Glutamatergic neuron (in vitro differentiated cells): ENCODE measurements around the gene PAPPA2. TPM values are rescaled to one million over a fixed set of nuclear protein-coding genes. Genes with fewer than 3 reads are reported as not detected.

ENCODE experiments used
- DNase-seq: peaks from one replicate; pipeline ENCODE4 v3.0.0; 2022
- H3K27ac Mint-ChIP-seq: one replicate; pipeline ENCODE4 v1.8.0; 2020; ENCODE audit warnings: mild to moderate bottlenecking, mixed read lengths, inconsistent platforms; ENCODE audit not compliant: unreplicated experiment
- H3K27me3 Mint-ChIP-seq: one replicate; pipeline ENCODE4 v1.8.0; 2020; ENCODE audit warnings: mild to moderate bottlenecking, moderate library complexity, mixed read lengths, inconsistent platforms; ENCODE audit not compliant: unreplicated experiment
- H3K36me3 Mint-ChIP-seq: one replicate; pipeline ENCODE4 v1.8.0; 2020; ENCODE audit warnings: mild to moderate bottlenecking, mixed read lengths, inconsistent platforms; ENCODE audit not compliant: unreplicated experiment
- H3K4me1 Mint-ChIP-seq: one replicate; pipeline ENCODE4 v1.8.0; 2020; ENCODE audit warnings: mild to moderate bottlenecking, low read depth, mixed read lengths, inconsistent platforms; ENCODE audit not compliant: unreplicated experiment
- H3K4me3 Mint-ChIP-seq: one replicate; pipeline ENCODE4 v1.8.0; 2020; ENCODE audit warnings: mild to moderate bottlenecking, mixed read lengths, inconsistent platforms; ENCODE audit not compliant: unreplicated experiment
- H3K9me3 Mint-ChIP-seq: one replicate; pipeline ENCODE4 v1.8.0; 2020; ENCODE audit warnings: mild to moderate bottlenecking, moderate library complexity, mixed read lengths, inconsistent platforms; ENCODE audit not compliant: unreplicated experiment
- CTCF ChIP-seq: fragments of 200-600 bp; sonication (generic); IDR thresholded peaks from one replicate; pipeline ENCODE4 v1.5.0; 2021; ENCODE audit not compliant: partially characterized antibody, unreplicated experiment
- total RNA-seq: library from RNA; stranded (reverse); fragmentation: NEBNext Ultra II Directional; extraction: Animal tissue kit (Norgen Biotek cat#: 25700); gene quantifications from one replicate; pipeline ENCODE4 v1.2.1, GENCODE V29; 2021; ENCODE audit not compliant: unreplicated experiment

The PAPPA2 gene
- total RNA-seq, 1 donor from 2014 or later = 2.3 TPM

DNA sequence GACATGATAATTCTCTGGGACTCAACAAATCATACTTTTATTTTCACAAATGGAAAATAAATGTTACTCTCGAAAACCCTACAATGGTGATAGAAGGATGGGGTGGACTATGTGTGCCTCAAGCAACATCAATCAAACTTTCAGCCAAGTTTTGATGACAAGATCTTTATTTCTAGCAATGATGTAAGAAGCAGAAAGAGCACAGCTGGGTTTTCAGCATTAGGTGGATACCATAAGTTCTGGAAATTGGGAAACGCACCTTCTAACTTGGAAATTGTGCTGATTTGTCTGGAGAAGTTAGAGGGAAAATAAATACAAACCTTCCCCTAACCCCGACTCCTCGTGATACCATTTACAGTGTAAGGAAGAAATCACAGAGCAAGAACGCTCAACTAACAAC lies 320.3 kb downstream of the PAPPA2 start:
- peaks cover 2% of the 10 kb centered on the region for H3K27me3 Mint-ChIP-seq
- peaks cover 1% of the 10 kb centered on the region for H3K9me3 Mint-ChIP-seq
- H3K4me1 Mint-ChIP-seq = peaks cover 10% of the 10 kb centered on the region
- TF ChIP-seq CTCF = no peak
- H3K27ac Mint-ChIP-seq = no peak overlapping the region
- no peaks in the 10 kb centered on the region for H3K36me3 Mint-ChIP-seq
- no peak overlapping the region for H3K4me3 Mint-ChIP-seq
- DNase-seq = no peak

GRCh38 chr1:176785056-176785455 lies 322.1 kb downstream of the PAPPA2 start:
- Mint-ChIP-seq H3K27ac (no peak overlapping the region), H3K4me3 (no peak overlapping the region), H3K9me3 (peaks cover 1% of the 10 kb centered on the region), H3K36me3 (no peaks in the 10 kb centered on the region), H3K4me1 (peaks cover 10% of the 10 kb centered on the region), H3K27me3 (no peaks in the 10 kb centered on the region)
- no peak for TF ChIP-seq CTCF
- DNase-seq = no peak

- Mint-ChIP-seq H3K9me3 (no peaks in the 10 kb centered on the region), H3K27me3 (no peaks in the 10 kb centered on the region), H3K4me1 (peaks cover 17% of the 10 kb centered on the region), H3K36me3 (no peaks in the 10 kb centered on the region), H3K4me3 (no peak overlapping the region), H3K27ac (no peak overlapping the region)
- no peak for TF ChIP-seq CTCF
- no peak for DNase-seq
Measured at GRCh38 chr1:176785791-176786190, 322.8 kb downstream of the PAPPA2 start.

DNA sequence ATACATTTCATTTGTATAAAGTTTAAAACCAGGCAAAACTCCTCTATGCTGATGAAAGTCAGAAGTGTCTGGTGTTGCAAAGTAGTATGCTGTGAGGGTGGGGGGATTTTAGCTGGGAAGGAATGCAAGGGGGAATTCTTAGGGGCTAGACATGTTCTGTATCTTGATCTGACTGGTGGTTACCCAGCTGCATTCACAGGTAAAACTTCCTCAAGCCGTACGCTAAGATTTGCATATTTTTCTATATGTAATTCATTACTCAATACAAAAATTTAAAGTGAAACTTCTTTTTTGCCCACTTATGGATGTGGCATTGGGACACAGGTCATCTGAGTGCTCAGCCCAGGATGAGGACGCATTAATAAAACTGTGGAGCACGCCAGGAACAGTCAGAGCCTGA lies 323.3 kb downstream of the PAPPA2 start:
- Mint-ChIP-seq H3K4me3 (no peak overlapping the region), H3K9me3 (no peaks in the 10 kb centered on the region), H3K4me1 (peaks cover 17% of the 10 kb centered on the region), H3K36me3 (no peaks in the 10 kb centered on the region), H3K27ac (no peak overlapping the region), H3K27me3 (no peaks in the 10 kb centered on the region)
- no peak for DNase-seq
- no peak for TF ChIP-seq CTCF

GRCh38 chr1:176789571-176790090 lies 326.7 kb downstream of the PAPPA2 start:
- no peak for DNase-seq
- Mint-ChIP-seq H3K27me3 (no peaks in the 10 kb centered on the region), H3K27ac (no peak overlapping the region), H3K4me3 (no peak overlapping the region), H3K36me3 (no peaks in the 10 kb centered on the region), H3K4me1 (peaks cover 17% of the 10 kb centered on the region), H3K9me3 (no peaks in the 10 kb centered on the region)
- no peak for TF ChIP-seq CTCF
